Transverse colon (tissue), 4 donors: ENCODE data around the gene ADM. TPM values are rescaled to one million over a fixed set of nuclear protein-coding genes. Genes with fewer than 3 reads are reported as not detected.
"Not testable (repeated sequence)": the region's sequence is repeated elsewhere in the genome, so short reads cannot be mapped to it uniquely, and the experiment has no call there.

Experiments used
- DNase-seq: peaks from one replicate; pipeline ENCODE4 v3.0.0-alpha.2; 2019
- H3K27ac ChIP-seq, 4 donors: fragments of 200-600 bp; sonication (generic); 2 replicates each; pipeline ENCODE4 v1.5.1; 2016 to 2018; ENCODE audit warnings: inconsistent platforms in 4 of 4
- H3K27me3 ChIP-seq: fragments of 200-600 bp; sonication (generic); 2 replicates; pipeline ENCODE4 v1.5.1; 2017; ENCODE audit warnings: inconsistent platforms
- H3K36me3 ChIP-seq, 4 donors: fragments of 200-600 bp; sonication (generic); 2 replicates each; pipeline ENCODE4 v1.5.1; 2017 to 2019; ENCODE audit warnings: inconsistent platforms in 4 of 4
- H3K4me1 ChIP-seq, 4 donors: fragments of 200-600 bp; sonication (generic); 2 replicates each; pipeline ENCODE4 v1.5.1; 2017 to 2020; ENCODE audit warnings: inconsistent platforms in 4 of 4
- H3K4me3 ChIP-seq, 4 donors: fragments of 200-600 bp; sonication (generic); 1 replicate in 1 of 4; 2 replicates in 3 of 4; pipeline versions ENCODE4 v1.5.1 to v1.6.1; 2017 to 2019; ENCODE audit warnings: inconsistent platforms in 4 of 4
- H3K9me3 ChIP-seq, 2 donors: fragments of 200-600 bp; sonication (generic); 2 replicates each; pipeline ENCODE4 v1.5.1; 2017 to 2019; ENCODE audit warnings: inconsistent platforms in 2 of 2
- CTCF ChIP-seq, 5 experiments: fragments of 200-600 bp in 3 of 5; fragments of 450-650 bp in 2 of 5; sonication (generic) in 3 of 5; IDR thresholded peaks; 1 replicate in 2 of 5; 2 replicates in 3 of 5; pipeline ENCODE4 v1.5.1; 2016 to 2017; ENCODE audit warnings: antibody characterized with exemption in 5 of 5, inconsistent platforms in 3 of 5, mild to moderate bottlenecking in 2 of 5, moderate library complexity in 1 of 5
- EP300 ChIP-seq: sonication (generic); formaldehyde crosslinking; IDR thresholded peaks from one replicate; pipeline ENCODE4 v1.6.1; 2017; ENCODE audit warnings: antibody characterized with exemption, low read depth
- POLR2A ChIP-seq: fragments of 450-650 bp; IDR thresholded peaks from one replicate; pipeline ENCODE4 v1.6.1; 2016; ENCODE audit warnings: antibody characterized with exemption, mild to moderate bottlenecking, moderate library complexity
- POLR2AphosphoS5 ChIP-seq, 3 donors: sonication (generic); formaldehyde crosslinking; IDR thresholded peaks; one replicate each; pipeline ENCODE4 v1.6.1; 2016; ENCODE audit warnings: antibody characterized with exemption in 3 of 3
- WGBS, 2 donors: methylation state at CpG; one replicate each; pipeline ENCODE4 v1.1.5; 2018; ENCODE audit warnings: low coverage in 1 of 2; 5-methylcytosine and 5-hydroxymethylcytosine counted together
- in situ Hi-C, 4 donors: fragments of 200-750 bp; cut with MboI; loops; one replicate each; pipeline versions ENCODE4 v1.15.0 to v1.15.1; 2017; ENCODE audit warnings: low sequenced_read_pairs in 3 of 4, low pct_ligation_motif_present in 1 of 4, low pct_unique_long_range_greater_than_20kb in 1 of 4
- intact Hi-C: fragments of 100-400 bp; cut with DNase I; formaldehyde crosslinking; loops from one replicate; pipeline ENCODE4 v1.15.1; 2023; ENCODE audit warnings: low total_unique reads
- total RNA-seq, 4 donors: library from RNA; depleted of rRNA; stranded (reverse); fragments of >200 nt; gene quantifications; one replicate each; pipeline ENCODE4 v1.1.0, GENCODE V29; 2016

Gene ADM
- total RNA-seq, 4 donors from 2014 or later: 51.9 to 235 (median 157) TPM

DNA sequence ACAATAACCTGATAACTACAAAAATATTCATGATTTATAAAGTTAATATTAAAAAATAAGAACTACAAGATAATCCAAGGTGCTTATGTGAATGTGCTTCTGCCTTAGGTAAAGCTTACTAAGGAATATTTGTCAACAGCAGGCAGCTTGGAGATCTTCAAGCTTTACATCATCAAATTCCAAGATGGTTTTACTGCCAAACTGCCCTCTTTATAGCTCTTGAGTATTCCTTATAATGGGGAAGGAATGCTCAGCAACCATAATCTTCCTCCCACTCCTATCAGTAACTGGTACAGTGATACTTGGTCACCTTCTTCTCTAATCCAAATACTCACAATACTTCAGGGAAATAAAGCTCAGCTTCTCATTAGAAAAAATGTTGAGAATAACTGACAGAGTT, 40.9 kb upstream of the ADM start:
- Histone ChIP-seq H3K4me3 (no peak overlapping the region), H3K9me3 (no peaks in the 10 kb centered on the region), H3K4me1 (peaks cover 0 to 4% (median 0%) of the 10 kb centered on the region in 4 donors), H3K36me3 (no peaks in the 10 kb centered on the region), H3K27ac (no peak overlapping the region), H3K27me3 (no peaks in the 10 kb centered on the region)
- in situ Hi-C loops (no loop called here), intact Hi-C loops (no loop called here)
- TF ChIP-seq POLR2A: no peak
- no peak for TF ChIP-seq EP300
- no peak for TF ChIP-seq POLR2AphosphoS5 (IDR thresholded peaks at IDR 0.05)
- no peak for TF ChIP-seq CTCF (IDR thresholded peaks at IDR 0.05)
- DNase-seq: no peak

DNA sequence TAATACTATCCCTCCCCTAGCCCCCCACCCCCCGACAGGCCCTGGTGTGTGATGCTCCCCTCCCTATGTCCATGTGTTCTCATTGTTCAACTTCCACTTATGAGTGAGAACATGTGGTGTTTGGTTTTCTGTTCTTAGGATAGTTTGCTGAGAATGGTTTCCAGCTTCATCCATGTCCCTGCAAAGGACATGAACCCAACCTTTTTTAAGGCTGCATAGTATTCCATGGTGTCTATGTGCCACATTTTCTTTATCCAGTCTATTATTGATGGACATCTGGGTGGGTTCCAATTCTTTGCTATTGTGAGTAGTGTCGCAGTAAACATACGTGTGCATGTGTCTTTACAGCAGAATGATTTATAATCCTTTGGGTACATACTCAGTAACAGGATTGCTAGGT, 40.2 kb upstream of the ADM start:
- DNase-seq, intact Hi-C loops: not testable (repeated sequence)
- WGBS, 2 donors: 87 to 93% methylated on average over 3 of the region's 3 CpGs

GRCh38 chr11:10265936-10266335, 38.9 kb upstream of the ADM start:
- TF ChIP-seq EP300 (no peak), CTCF (IDR thresholded peaks at IDR 0.05) (no peak), POLR2A (no peak), POLR2AphosphoS5 (IDR thresholded peaks at IDR 0.05) (no peak)
- H3K27ac ChIP-seq: no peak overlapping the region
- peaks cover 0 to 4% (median 0%) of the 10 kb centered on the region in 4 donors for H3K4me1 ChIP-seq
- no peaks in the 10 kb centered on the region for H3K36me3 ChIP-seq
- H3K9me3 ChIP-seq: no peaks in the 10 kb centered on the region
- in situ Hi-C loops (no loop called here), intact Hi-C loops (no loop called here)
- no peak for DNase-seq
- WGBS, 2 donors: 81 to 94% methylated on average over 3 of the region's 3 CpGs
- no peaks in the 10 kb centered on the region for H3K27me3 ChIP-seq
- no peak overlapping the region for H3K4me3 ChIP-seq

More for the DNA sequence above, 40.2 kb upstream of the ADM start:
- H3K4me3 ChIP-seq, H3K9me3 ChIP-seq, H3K27me3 ChIP-seq, H3K4me1 ChIP-seq, in situ Hi-C loops, H3K27ac ChIP-seq, H3K36me3 ChIP-seq: not testable (repeated sequence)

DNA sequence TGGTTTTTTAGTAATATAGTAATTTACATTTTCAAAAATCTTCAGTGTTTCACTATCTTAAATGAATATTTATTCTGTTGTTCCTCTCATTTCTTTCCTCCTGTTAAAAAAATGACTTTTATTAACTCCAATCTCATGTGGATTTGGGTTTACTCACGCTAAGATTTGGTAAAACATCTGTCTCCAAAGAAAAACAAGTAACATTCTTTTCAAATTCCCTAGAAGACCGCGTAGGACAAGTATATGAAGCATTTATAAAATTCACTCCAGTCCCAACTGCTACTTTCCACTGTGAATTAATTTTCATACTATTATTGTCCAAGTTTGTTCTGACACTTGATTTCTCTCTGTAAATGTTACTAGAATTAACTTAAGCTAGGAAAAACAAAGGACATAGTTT, 37.1 kb upstream of the ADM start:
- H3K27ac ChIP-seq: no peak overlapping the region
- TF ChIP-seq POLR2AphosphoS5 (IDR thresholded peaks at IDR 0.05): no peak
- TF ChIP-seq CTCF (IDR thresholded peaks at IDR 0.05): no peak
- TF ChIP-seq EP300: no peak
- no peak for TF ChIP-seq POLR2A
- no peaks in the 10 kb centered on the region for H3K9me3 ChIP-seq
- H3K36me3 ChIP-seq: no peaks in the 10 kb centered on the region
- intact Hi-C loops (no loop called here), in situ Hi-C loops (no loop called here)
- 78 to 89% methylated on average over 3 of the region's 3 CpGs for WGBS, 2 donors
- DNase-seq: no peak
- H3K4me1 ChIP-seq: peaks cover 0 to 4% (median 0%) of the 10 kb centered on the region in 4 donors
- no peak overlapping the region for H3K4me3 ChIP-seq
- H3K27me3 ChIP-seq: no peaks in the 10 kb centered on the region

- no peak for DNase-seq
- peaks cover 0 to 12% (median 0%) of the 10 kb centered on the region in 4 donors for H3K4me1 ChIP-seq
- in situ Hi-C loops: no loop called here
Measured at GRCh38 chr11:10268746-10269488, 36.0 kb upstream of the ADM start.

More at GRCh38 chr11:10268746-10269488, 36.0 kb upstream of the ADM start:
- intact Hi-C loops: no loop called here
- TF ChIP-seq POLR2AphosphoS5 (IDR thresholded peaks at IDR 0.05) (no peak), CTCF (IDR thresholded peaks at IDR 0.05) (no peak), POLR2A (no peak), EP300 (no peak)
- Histone ChIP-seq H3K9me3 (no peaks in the 10 kb centered on the region), H3K27me3 (no peaks in the 10 kb centered on the region), H3K4me3 (no peak overlapping the region), H3K36me3 (no peaks in the 10 kb centered on the region), H3K27ac (no peak overlapping the region)
- WGBS, 2 donors: 68 to 70% methylated on average over 5 of the region's 5 CpGs
